CMK (cell line): ENCODE measurements around the gene PIGU.
"Not testable (repeated sequence)": the region's sequence is repeated elsewhere in the genome, so short reads cannot be mapped to it uniquely, and the experiment has no call there.

ENCODE experiments used
- DNase-seq: peaks from one replicate; pipeline ENCODE4 v3.0.0-alpha.2; 2010; ENCODE audit warnings: low read depth

Gene PIGU

GRCh38 chr20:34706912-34707784, 30.3 kb upstream of the PIGU start:
- no peak for DNase-seq

GRCh38 chr20:34706302-34706875, 29.5 kb upstream of the PIGU start:
- no peak for DNase-seq

- DNase-seq, result no peak
Observed at GRCh38 chr20:34705397-34706301, 28.8 kb upstream of the PIGU start.

GRCh38 chr20:34705008-34705396, 28.1 kb upstream of the PIGU start:
- no peak for DNase-seq

- DNase-seq, result no peak
Observed at GRCh38 chr20:34704177-34705007, 27.5 kb upstream of the PIGU start, which contains the start of gene TP53INP2. TSS of gene TP53INP2 (plus strand) at chr20:34704344. CDS start at chr20:34708740, 4,396 bp downstream.

- DNase-seq, result no peak
Observed at GRCh38 chr20:34703424-34704176, 26.7 kb upstream of the PIGU start.

- no peak for DNase-seq
Observed at GRCh38 chr20:34703061-34703423, 26.1 kb upstream of the PIGU start.

GRCh38 chr20:34701405-34702085, 24.7 kb upstream of the PIGU start:
- no peak for DNase-seq

GRCh38 chr20:34693414-34693813, 16.5 kb upstream of the PIGU start:
- no peak for DNase-seq

- no peak for DNase-seq
Observed at GRCh38 chr20:34691838-34692237, 14.9 kb upstream of the PIGU start.

GRCh38 chr20:34689486-34689885, 12.6 kb upstream of the PIGU start:
- no peak for DNase-seq

GRCh38 chr20:34683667-34684066, 6.8 kb upstream of the PIGU start:
- no peak for DNase-seq

GRCh38 chr20:34680586-34681175, 3.8 kb upstream of the PIGU start:
- DNase-seq, result no peak

- DNase-seq, result no peak
Observed at GRCh38 chr20:34675993-34676641, 775 bp downstream of the PIGU start.

GRCh38 chr20:34675561-34675960, 1.3 kb downstream of the PIGU start:
- DNase-seq, result no peak

- DNase-seq, result no peak
Observed at GRCh38 chr20:34673412-34673811, 3.5 kb downstream of the PIGU start.

GRCh38 chr20:34669094-34669493, 7.8 kb downstream of the PIGU start:
- no peak for DNase-seq

GRCh38 chr20:34664751-34665150, 12.1 kb downstream of the PIGU start:
- DNase-seq, result not testable (repeated sequence)

- no peak for DNase-seq
Observed at GRCh38 chr20:34663213-34663943, 13.5 kb downstream of the PIGU start.
